IPS-15b (cell line): ENCODE measurements around the gene ANKRD1.
"Not testable (repeated sequence)": the region's sequence is repeated elsewhere in the genome, so short reads cannot be mapped to it uniquely, and the experiment has no call there.

ENCODE experiments used
- H3K27me3 ChIP-seq: one replicate; pipeline ENCODE4 v1.6.1; 2013; ENCODE audit warnings: low read length; ENCODE audit not compliant: control insufficient read depth, insufficient read depth
- H3K36me3 ChIP-seq: one replicate; pipeline ENCODE4 v1.6.1; 2013; ENCODE audit warnings: low read length; ENCODE audit not compliant: control insufficient read depth, insufficient read depth
- H3K4me1 ChIP-seq: one replicate; pipeline ENCODE4 v1.6.1; 2013; ENCODE audit warnings: mild to moderate bottlenecking, low read length; ENCODE audit not compliant: control insufficient read depth, insufficient read depth
- H3K4me3 ChIP-seq: one replicate; pipeline ENCODE4 v1.5.1; 2013; ENCODE audit warnings: low read depth, low read length
- H3K9ac ChIP-seq: one replicate; pipeline ENCODE4 v1.6.1; 2013; ENCODE audit warnings: low read depth, mild to moderate bottlenecking, low read length
- H3K9me3 ChIP-seq: one replicate; pipeline ENCODE4 v1.6.1; 2013; ENCODE audit warnings: mild to moderate bottlenecking, low read length; ENCODE audit not compliant: control insufficient read depth, insufficient read depth

Gene ANKRD1

GRCh38 chr10:90916392-90917237 lies 4.3 kb downstream of the ANKRD1 start:
- Histone ChIP-seq H3K27me3 (peaks cover 97% of the 10 kb centered on the region), H3K4me3 (no peak overlapping the region), H3K4me1 (peaks cover 5% of the 10 kb centered on the region), H3K9me3 (no peaks in the 10 kb centered on the region), H3K9ac (no peak overlapping the region), H3K36me3 (no peaks in the 10 kb centered on the region)

- Histone ChIP-seq H3K27me3 (peaks cover 89% of the 10 kb centered on the region), H3K9ac (no peak overlapping the region), H3K4me3 (no peak overlapping the region), H3K36me3 (no peaks in the 10 kb centered on the region), H3K9me3 (no peaks in the 10 kb centered on the region), H3K4me1 (no peaks in the 10 kb centered on the region)
Measured at GRCh38 chr10:90915766-90916075, 5.2 kb downstream of the ANKRD1 start.

GRCh38 chr10:90914992-90915765 lies 5.7 kb downstream of the ANKRD1 start:
- no peak overlapping the region for H3K9ac ChIP-seq
- no peaks in the 10 kb centered on the region for H3K36me3 ChIP-seq
- peaks cover 83% of the 10 kb centered on the region for H3K27me3 ChIP-seq
- H3K4me1 ChIP-seq, result no peaks in the 10 kb centered on the region
- no peak overlapping the region for H3K4me3 ChIP-seq
- H3K9me3 ChIP-seq, result no peaks in the 10 kb centered on the region

GRCh38 chr10:90913774-90914420 lies 7.0 kb downstream of the ANKRD1 start:
- H3K4me1 ChIP-seq, result no peaks in the 10 kb centered on the region
- peaks cover 72% of the 10 kb centered on the region for H3K27me3 ChIP-seq
- no peak overlapping the region for H3K9ac ChIP-seq
- H3K36me3 ChIP-seq, result no peaks in the 10 kb centered on the region
- no peak overlapping the region for H3K4me3 ChIP-seq
- no peaks in the 10 kb centered on the region for H3K9me3 ChIP-seq

- Histone ChIP-seq H3K36me3 (no peaks in the 10 kb centered on the region), H3K4me1 (no peaks in the 10 kb centered on the region), H3K4me3 (no peak overlapping the region), H3K9ac (no peak overlapping the region), H3K9me3 (no peaks in the 10 kb centered on the region), H3K27me3 (peaks cover 65% of the 10 kb centered on the region)
Measured at GRCh38 chr10:90912854-90913479, 7.9 kb downstream of the ANKRD1 start.

- peaks cover 57% of the 10 kb centered on the region for H3K27me3 ChIP-seq
- no peaks in the 10 kb centered on the region for H3K36me3 ChIP-seq
- H3K4me3 ChIP-seq, result no peak overlapping the region
- no peaks in the 10 kb centered on the region for H3K9me3 ChIP-seq
- no peaks in the 10 kb centered on the region for H3K4me1 ChIP-seq
- H3K9ac ChIP-seq, result no peak overlapping the region
Measured at GRCh38 chr10:90912174-90912573, 8.7 kb downstream of the ANKRD1 start.

- no peaks in the 10 kb centered on the region for H3K36me3 ChIP-seq
- H3K4me1 ChIP-seq, result no peaks in the 10 kb centered on the region
- no peak overlapping the region for H3K4me3 ChIP-seq
- H3K27me3 ChIP-seq, result peaks cover 49% of the 10 kb centered on the region
- H3K9me3 ChIP-seq, result no peaks in the 10 kb centered on the region
- no peak overlapping the region for H3K9ac ChIP-seq
Measured at GRCh38 chr10:90911133-90912051, 9.5 kb downstream of the ANKRD1 start.

- H3K4me1 ChIP-seq, result no peaks in the 10 kb centered on the region
- peaks cover 4% of the 10 kb centered on the region for H3K27me3 ChIP-seq
- H3K9ac ChIP-seq, result no peak overlapping the region
- no peaks in the 10 kb centered on the region for H3K9me3 ChIP-seq
- no peak overlapping the region for H3K4me3 ChIP-seq
- no peaks in the 10 kb centered on the region for H3K36me3 ChIP-seq
Measured at GRCh38 chr10:90906596-90906995, 14.3 kb downstream of the ANKRD1 start.

- H3K27me3 ChIP-seq, result peaks cover 4% of the 10 kb centered on the region
- no peak overlapping the region for H3K4me3 ChIP-seq
- H3K4me1 ChIP-seq, result no peaks in the 10 kb centered on the region
- H3K9me3 ChIP-seq, result no peaks in the 10 kb centered on the region
- H3K9ac ChIP-seq, result no peak overlapping the region
- no peaks in the 10 kb centered on the region for H3K36me3 ChIP-seq
Measured at GRCh38 chr10:90905925-90906324, 15.0 kb downstream of the ANKRD1 start.

GRCh38 chr10:90896916-90897315 lies 24.0 kb downstream of the ANKRD1 start:
- H3K9me3 ChIP-seq, H3K9ac ChIP-seq, H3K4me1 ChIP-seq, H3K27me3 ChIP-seq, H3K4me3 ChIP-seq, H3K36me3 ChIP-seq: not testable (repeated sequence)

- H3K9me3 ChIP-seq, result no peaks in the 10 kb centered on the region
- no peak overlapping the region for H3K4me3 ChIP-seq
- H3K4me1 ChIP-seq, result no peaks in the 10 kb centered on the region
- peaks cover 3% of the 10 kb centered on the region for H3K36me3 ChIP-seq
- H3K9ac ChIP-seq, result no peak overlapping the region
- no peaks in the 10 kb centered on the region for H3K27me3 ChIP-seq
Measured at GRCh38 chr10:90893190-90893589, 27.7 kb downstream of the ANKRD1 start.
